ENCODE results near the gene MAML3. TPM values are rescaled to one million over a fixed set of nuclear protein-coding genes. Genes with fewer than 3 reads are reported as not detected.

Gene MAML3
- total RNA-seq, 2 experiments from 2014 or later, result 2.5 to 2.9 TPM

DNA sequence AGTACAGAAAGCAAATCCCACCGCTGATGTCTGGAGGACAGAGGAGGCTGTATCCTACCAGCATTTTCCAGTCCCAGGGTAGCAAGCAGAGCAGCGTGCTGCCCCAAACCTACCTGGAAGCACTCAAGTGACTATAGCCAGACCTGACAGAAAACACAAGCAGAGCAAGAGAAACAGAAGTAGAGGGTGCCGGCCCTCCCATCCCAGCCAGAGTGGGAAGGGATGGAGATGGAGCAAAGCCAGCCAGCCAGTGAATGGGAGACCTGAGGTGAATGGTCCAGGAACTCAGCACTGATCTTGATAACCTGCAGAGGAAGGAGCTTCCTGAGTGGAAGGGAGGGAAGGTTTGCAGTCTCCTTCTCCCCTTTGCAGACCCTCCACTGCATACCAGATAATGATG, 185.2 kb downstream of the MAML3 start:
- H3K4me1 ChIP-seq (ENCODE audit: insufficient read depth, low read length), result no peaks in the 10 kb centered on the region
- H3K27ac ChIP-seq (ENCODE audit: low read depth in 1 of 2, low read length in 2 of 2), result no peak overlapping the region
- CTCF ChIA-PET, result no interaction called here
- ATAC-seq (ENCODE audit: poor library complexity) (no peak), DNase-seq (no peak)
- intact Hi-C loops (cut with DNase I, micrococcal nuclease), result no loop called here
- no peaks in the 10 kb centered on the region for H3K36me3 ChIP-seq (ENCODE audit: insufficient read depth, low read length)
- Mint-ChIP-seq H3K9me3 (no peaks in the 10 kb centered on the region), H3K4me1 (ENCODE audit: low read depth) (no peaks in the 10 kb centered on the region), H3K36me3 (ENCODE audit: low read depth) (no peaks in the 10 kb centered on the region), H3K27ac (no peak overlapping the region), H3K27me3 (no peaks in the 10 kb centered on the region), H3K4me3 (no peak overlapping the region)
- H3K4me3 ChIP-seq (ENCODE audit: low read length), result no peak overlapping the region
- H3K27me3 ChIP-seq (ENCODE audit: control insufficient read depth in 1 of 2, insufficient read depth in 2 of 2, low read length in 2 of 2), result no peaks in the 10 kb centered on the region
- TF ChIP-seq, protein P1, sequence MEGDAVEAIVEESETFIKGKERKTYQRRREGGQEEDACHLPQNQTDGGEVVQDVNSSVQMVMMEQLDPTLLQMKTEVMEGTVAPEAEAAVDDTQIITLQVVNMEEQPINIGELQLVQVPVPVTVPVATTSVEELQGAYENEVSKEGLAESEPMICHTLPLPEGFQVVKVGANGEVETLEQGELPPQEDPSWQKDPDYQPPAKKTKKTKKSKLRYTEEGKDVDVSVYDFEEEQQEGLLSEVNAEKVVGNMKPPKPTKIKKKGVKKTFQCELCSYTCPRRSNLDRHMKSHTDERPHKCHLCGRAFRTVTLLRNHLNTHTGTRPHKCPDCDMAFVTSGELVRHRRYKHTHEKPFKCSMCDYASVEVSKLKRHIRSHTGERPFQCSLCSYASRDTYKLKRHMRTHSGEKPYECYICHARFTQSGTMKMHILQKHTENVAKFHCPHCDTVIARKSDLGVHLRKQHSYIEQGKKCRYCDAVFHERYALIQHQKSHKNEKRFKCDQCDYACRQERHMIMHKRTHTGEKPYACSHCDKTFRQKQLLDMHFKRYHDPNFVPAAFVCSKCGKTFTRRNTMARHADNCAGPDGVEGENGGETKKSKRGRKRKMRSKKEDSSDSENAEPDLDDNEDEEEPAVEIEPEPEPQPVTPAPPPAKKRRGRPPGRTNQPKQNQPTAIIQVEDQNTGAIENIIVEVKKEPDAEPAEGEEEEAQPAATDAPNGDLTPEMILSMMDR (IDR thresholded peaks at IDR 0.05), result no peak
- POLR2A ChIA-PET, result no interaction called here
- H3K9me3 ChIP-seq (ENCODE audit: control insufficient read depth in 1 of 2, insufficient read depth in 1 of 2, low read length in 2 of 2), result no peaks in the 10 kb centered on the region

DNA sequence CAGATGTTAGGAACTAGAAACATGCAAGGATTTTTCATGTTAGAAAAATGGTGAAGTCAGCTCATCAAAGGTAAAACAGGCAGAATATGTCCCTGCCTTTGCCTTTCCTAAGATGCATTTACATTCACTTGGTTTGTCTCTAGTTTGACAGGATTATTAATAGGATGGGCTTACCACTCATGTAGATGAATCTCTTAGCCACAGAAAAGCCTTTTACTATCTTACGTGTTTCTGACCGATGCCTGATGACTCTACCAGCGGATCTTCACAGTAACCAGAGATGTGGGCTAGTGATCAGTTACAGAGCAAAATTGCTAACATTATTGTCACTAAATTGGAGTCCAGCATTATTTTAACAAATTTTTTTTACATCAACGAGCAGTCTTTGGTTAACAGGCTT, 187.6 kb downstream of the MAML3 start:
- Mint-ChIP-seq H3K27me3 (no peaks in the 10 kb centered on the region), H3K4me3 (no peak overlapping the region), H3K4me1 (ENCODE audit: low read depth) (no peaks in the 10 kb centered on the region), H3K27ac (no peak overlapping the region), H3K9me3 (no peaks in the 10 kb centered on the region), H3K36me3 (ENCODE audit: low read depth) (no peaks in the 10 kb centered on the region)
- no peak overlapping the region for H3K27ac ChIP-seq (ENCODE audit: low read depth in 1 of 2, low read length in 2 of 2)
- no peaks in the 10 kb centered on the region for H3K36me3 ChIP-seq (ENCODE audit: insufficient read depth, low read length)
- intact Hi-C loops (cut with DNase I, micrococcal nuclease), result no loop called here
- H3K27me3 ChIP-seq (ENCODE audit: control insufficient read depth in 1 of 2, insufficient read depth in 2 of 2, low read length in 2 of 2), result no peaks in the 10 kb centered on the region
- ChIA-PET CTCF (no interaction called here), POLR2A (no interaction called here)
- DNase-seq (no peak), ATAC-seq (ENCODE audit: poor library complexity) (no peak)
- no peak overlapping the region for H3K4me3 ChIP-seq (ENCODE audit: low read length)
- no peaks in the 10 kb centered on the region for H3K9me3 ChIP-seq (ENCODE audit: control insufficient read depth in 1 of 2, insufficient read depth in 1 of 2, low read length in 2 of 2)
- TF ChIP-seq, protein P1 (IDR thresholded peaks at IDR 0.05), result no peak
- H3K4me1 ChIP-seq (ENCODE audit: insufficient read depth, low read length), result no peaks in the 10 kb centered on the region

DNA sequence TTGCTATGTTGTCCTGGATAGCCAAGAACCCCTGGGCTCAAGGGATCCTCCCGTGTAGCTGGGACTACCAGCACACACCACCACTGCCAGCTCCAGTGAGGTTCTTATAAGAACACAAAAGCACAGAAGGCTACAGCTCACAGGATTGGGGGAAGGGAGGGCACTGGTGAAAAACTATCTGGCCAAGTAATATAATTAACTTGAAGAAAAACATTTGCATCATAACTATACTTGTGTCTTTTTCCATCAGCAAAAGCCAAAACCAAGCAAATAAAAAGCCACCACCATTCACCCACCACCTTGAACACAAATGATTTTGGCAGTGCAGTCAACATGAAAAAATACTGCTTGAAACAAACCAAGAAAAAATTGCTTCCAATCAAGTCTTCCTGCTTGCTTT, 188.2 kb downstream of the MAML3 start:
- DNase-seq, result no peak
- TF ChIP-seq, protein P1 (IDR thresholded peaks at IDR 0.05), result no peak
- H3K36me3 Mint-ChIP-seq (ENCODE audit: low read depth), result no peaks in the 10 kb centered on the region
- no peaks in the 10 kb centered on the region for H3K9me3 Mint-ChIP-seq
- CTCF ChIA-PET, result no interaction called here
- Histone ChIP-seq H3K36me3 (ENCODE audit: insufficient read depth, low read length) (no peaks in the 10 kb centered on the region), H3K4me1 (ENCODE audit: insufficient read depth, low read length) (no peaks in the 10 kb centered on the region), H3K27ac (ENCODE audit: low read depth in 1 of 2, low read length in 2 of 2) (no peak overlapping the region), H3K9me3 (ENCODE audit: control insufficient read depth in 1 of 2, insufficient read depth in 1 of 2, low read length in 2 of 2) (no peaks in the 10 kb centered on the region), H3K4me3 (ENCODE audit: low read length) (no peak overlapping the region), H3K27me3 (ENCODE audit: control insufficient read depth in 1 of 2, insufficient read depth in 2 of 2, low read length in 2 of 2) (no peaks in the 10 kb centered on the region)
- ATAC-seq (ENCODE audit: poor library complexity), result no peak
- no peaks in the 10 kb centered on the region for H3K4me1 Mint-ChIP-seq (ENCODE audit: low read depth)
- H3K27ac Mint-ChIP-seq, result no peak overlapping the region
- POLR2A ChIA-PET, result no interaction called here
- no peaks in the 10 kb centered on the region for H3K27me3 Mint-ChIP-seq
- no peak overlapping the region for H3K4me3 Mint-ChIP-seq
- intact Hi-C loops (cut with DNase I, micrococcal nuclease), result no loop called here

All from CD4-positive, alpha-beta T cell (primary cell).